Astrocyte of the cerebellum (primary cell): ENCODE data around the gene CEACAM6.
"Not testable (repeated sequence)": the region's sequence is repeated elsewhere in the genome, so short reads cannot be mapped to it uniquely, and the experiment has no call there.

Experiments used
- DNase-seq: peaks from one replicate; pipeline ENCODE4 v3.0.0-alpha.2; 2011; ENCODE audit warnings: low read depth
- H3K4me3 ChIP-seq: 2 replicates; pipeline ENCODE4 v1.5.1; 2011; ENCODE audit warnings: mild to moderate bottlenecking, low read depth, low read length, moderate library complexity
- in situ Hi-C: cut with HindIII; loops from 2 replicates; pipeline ENCODE4 v1.10.0; 2017; ENCODE audit warnings: low sequenced_read_pairs
- TF ChIP-seq, protein P1 (sequence below): IDR thresholded peaks from 2 replicates; pipeline ENCODE4 v1.5.1; 2012; ENCODE audit warnings: low read length, low read depth, moderate library complexity, mild to moderate bottlenecking; ENCODE audit errors: missing control alignments

The CEACAM6 gene

DNA sequence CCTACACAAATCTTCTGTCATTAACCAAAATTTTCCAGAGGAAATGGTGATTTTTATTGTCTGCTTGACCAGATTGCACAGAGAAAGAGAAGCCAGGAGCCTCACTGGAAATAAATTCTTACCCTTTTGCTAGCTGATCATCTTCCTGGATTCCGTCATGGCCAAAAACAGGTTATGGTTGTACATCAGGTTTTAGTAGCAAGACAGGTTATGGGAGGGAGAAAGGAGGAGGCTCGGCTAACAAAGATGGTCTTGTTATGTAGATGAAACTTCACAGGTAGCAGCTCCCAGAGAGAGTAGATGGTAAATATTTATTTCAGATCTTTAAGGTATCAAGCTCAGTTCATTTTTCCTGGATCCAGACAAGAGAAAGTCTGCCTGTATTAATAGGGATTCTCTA, 21.4 kb downstream of the CEACAM6 start:
- H3K4me3 ChIP-seq = no peak overlapping the region
- TF ChIP-seq, protein P1, sequence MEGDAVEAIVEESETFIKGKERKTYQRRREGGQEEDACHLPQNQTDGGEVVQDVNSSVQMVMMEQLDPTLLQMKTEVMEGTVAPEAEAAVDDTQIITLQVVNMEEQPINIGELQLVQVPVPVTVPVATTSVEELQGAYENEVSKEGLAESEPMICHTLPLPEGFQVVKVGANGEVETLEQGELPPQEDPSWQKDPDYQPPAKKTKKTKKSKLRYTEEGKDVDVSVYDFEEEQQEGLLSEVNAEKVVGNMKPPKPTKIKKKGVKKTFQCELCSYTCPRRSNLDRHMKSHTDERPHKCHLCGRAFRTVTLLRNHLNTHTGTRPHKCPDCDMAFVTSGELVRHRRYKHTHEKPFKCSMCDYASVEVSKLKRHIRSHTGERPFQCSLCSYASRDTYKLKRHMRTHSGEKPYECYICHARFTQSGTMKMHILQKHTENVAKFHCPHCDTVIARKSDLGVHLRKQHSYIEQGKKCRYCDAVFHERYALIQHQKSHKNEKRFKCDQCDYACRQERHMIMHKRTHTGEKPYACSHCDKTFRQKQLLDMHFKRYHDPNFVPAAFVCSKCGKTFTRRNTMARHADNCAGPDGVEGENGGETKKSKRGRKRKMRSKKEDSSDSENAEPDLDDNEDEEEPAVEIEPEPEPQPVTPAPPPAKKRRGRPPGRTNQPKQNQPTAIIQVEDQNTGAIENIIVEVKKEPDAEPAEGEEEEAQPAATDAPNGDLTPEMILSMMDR = no peak
- in situ Hi-C loops = no loop called here
- no peak for DNase-seq

DNA sequence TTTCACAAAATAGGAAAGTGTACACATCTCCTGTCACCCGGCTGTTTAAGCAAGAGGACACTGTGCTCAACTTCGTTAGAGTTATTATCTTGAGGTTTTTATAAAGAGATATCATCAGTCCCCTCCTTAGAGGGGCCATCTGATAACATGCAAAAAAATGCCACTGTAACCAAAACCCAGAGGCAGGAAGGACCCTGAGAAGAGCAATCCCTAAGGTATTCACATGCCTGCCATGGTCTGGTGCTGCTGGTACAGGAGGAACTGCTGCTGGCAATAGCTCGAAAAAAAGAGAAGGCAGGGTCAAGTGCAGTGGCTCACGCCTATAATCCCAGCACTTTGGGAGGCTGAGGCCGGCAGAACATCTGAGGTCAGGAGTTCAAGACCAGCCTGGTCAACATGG, 28.3 kb downstream of the CEACAM6 start:
- DNase-seq = no peak
- in situ Hi-C loops = no loop called here
- no peak overlapping the region for H3K4me3 ChIP-seq
- TF ChIP-seq, protein P1 = no peak

- in situ Hi-C loops = no loop called here
- DNase-seq = no peak
- TF ChIP-seq, protein P1 = no peak
- H3K4me3 ChIP-seq = no peak overlapping the region
Observed at GRCh38 chr19:41784312-41784711, 29.0 kb downstream of the CEACAM6 start.

DNA sequence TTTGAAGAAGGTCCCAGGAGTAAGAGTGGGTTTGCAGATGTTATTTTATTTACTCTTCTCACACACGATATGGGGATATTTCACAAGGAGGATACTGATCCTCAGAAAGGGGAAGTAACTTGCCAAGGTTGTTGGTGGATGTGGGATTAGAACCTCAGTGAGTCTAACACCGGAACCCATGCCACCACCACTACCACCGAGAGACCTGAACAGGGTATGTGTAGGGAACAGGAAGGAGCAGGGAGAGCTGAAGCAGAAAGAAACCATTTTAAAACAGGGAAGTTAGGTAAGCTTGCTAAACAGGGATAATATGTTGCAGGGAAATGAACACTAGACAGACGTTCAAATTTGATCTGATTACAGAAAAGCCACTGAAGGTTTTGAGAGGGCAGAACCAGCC, 29.4 kb downstream of the CEACAM6 start:
- in situ Hi-C loops = no loop called here
- TF ChIP-seq, protein P1 = no peak
- H3K4me3 ChIP-seq = no peak overlapping the region
- no peak for DNase-seq

GRCh38 chr19:41785653-41786052, 30.3 kb downstream of the CEACAM6 start:
- in situ Hi-C loops = no loop called here
- no peak overlapping the region for H3K4me3 ChIP-seq
- peak; percentile 41 for DNase-seq

DNA sequence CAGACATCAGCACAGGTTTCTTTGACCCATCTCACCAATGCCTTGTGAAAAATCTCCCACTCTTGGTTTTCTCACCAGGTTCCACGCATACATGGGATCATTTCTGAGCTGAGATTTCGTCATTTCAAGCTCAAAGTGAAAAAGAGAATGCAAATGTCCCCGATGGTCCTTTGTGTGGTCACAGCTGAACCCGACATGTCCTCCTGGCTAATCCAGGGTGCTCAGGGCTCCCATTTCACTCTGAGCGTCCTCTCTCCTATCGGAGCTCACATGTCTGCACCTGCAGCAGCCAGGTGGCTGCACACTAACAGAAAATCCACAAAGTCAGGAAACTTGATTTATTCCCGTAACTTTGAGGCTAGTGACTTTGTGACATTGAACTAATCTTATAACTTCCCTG, 31.7 kb downstream of the CEACAM6 start:
- no peak overlapping the region for H3K4me3 ChIP-seq
- no peak for DNase-seq
- TF ChIP-seq, protein P1 = no peak
- in situ Hi-C loops = no loop called here

More at GRCh38 chr19:41785653-41786052, 30.3 kb downstream of the CEACAM6 start:
- TF ChIP-seq, protein P1 = peak; percentile 84

DNA sequence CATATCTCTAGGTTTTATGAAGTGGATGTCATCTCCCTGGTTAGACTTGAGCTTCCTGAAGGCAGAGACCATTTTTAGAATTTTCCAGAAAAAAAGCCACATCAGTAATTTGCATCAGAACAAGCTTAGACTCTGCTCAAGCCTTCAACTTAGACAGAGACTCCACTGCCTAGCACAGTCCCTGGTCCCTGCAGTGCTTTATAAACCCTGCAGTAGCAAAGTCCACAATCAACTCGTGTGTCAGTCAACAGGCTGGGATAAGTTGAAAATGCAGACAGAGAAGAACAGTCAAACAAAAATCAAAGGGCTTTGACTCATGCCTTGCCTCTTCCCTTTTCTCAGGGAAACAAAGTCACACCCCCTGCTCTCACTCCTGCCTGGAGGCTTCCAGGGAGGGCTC, 33.2 kb downstream of the CEACAM6 start:
- in situ Hi-C loops, H3K4me3 ChIP-seq, DNase-seq: not testable (repeated sequence)

- in situ Hi-C loops, H3K4me3 ChIP-seq, DNase-seq: not testable (repeated sequence)
Observed at GRCh38 chr19:41789053-41789452, 33.7 kb downstream of the CEACAM6 start.
